T-helper 2 cell treated with Interferon-gamma antibody and Interleukin-4, amounts not matched to agents 100 ng/mL and 5 ng/mL, for 36 hours (primary cell): ENCODE data around the gene RNMT. TPM values are rescaled to one million over a fixed set of nuclear protein-coding genes. Genes with fewer than 3 reads are reported as not detected.
"Not testable (repeated sequence)": the region's sequence is repeated elsewhere in the genome, so short reads cannot be mapped to it uniquely, and the experiment has no call there.

Source experiments
- intact Hi-C: fragments of 100-400 bp; cut with micrococcal nuclease; formaldehyde crosslinking; loops from one replicate; pipeline ENCODE4 v1.15.1; 2023
- total RNA-seq: library from RNA; stranded (reverse); gene quantifications from 2 replicates; pipeline ENCODE4 v1.2.3, GENCODE V29; 2022

The RNMT gene
- total RNA-seq, result 30.9 and 33.1 TPM in 2 replicates

GRCh38 chr18:13726232-13726971 lies at the start of gene RNMT, which contains the start of gene FAM210A:
Gene RNMT (plus strand): TSS chr18:13726673. CDS start chr18:13731518, 4,845 bp downstream.
Gene FAM210A (minus strand): TSS chr18:13726558. CDS start chr18:13682077, 44,481 bp downstream.
- intact Hi-C loops, result loop anchor here (1.0 to 5.0 kb wide), 11 partner anchors 112 to 1349 kb away; partner anchors contain the start of genes AFG3L2, CEP192 and SEH1L

GRCh38 chr18:13677350-13677749 lies 49.1 kb upstream of the RNMT start:
- intact Hi-C loops, result not testable (repeated sequence)

GRCh38 chr18:13680612-13681011 lies 45.9 kb upstream of the RNMT start:
- intact Hi-C loops, result no loop called here

DNA sequence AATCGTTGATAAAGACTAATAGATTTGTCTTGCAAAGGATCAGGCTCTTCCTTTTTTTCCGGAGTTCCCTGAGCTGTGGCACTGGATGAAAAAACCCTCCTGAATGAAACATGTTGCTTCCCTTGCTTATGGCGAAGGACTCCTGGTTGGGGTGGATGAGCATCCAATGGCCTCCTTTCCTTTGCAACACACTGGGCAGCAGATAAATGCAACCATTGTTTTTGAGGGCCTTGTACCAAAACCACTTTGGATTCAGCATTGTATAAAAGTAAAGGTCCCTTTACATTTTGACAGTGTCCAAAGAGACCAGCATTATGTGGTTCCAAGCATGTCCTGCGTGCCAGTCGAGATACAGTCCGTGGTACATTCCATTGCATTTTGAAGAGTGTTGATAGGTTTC lies 44.8 kb upstream of the RNMT start:
- intact Hi-C loops, result no loop called here

DNA sequence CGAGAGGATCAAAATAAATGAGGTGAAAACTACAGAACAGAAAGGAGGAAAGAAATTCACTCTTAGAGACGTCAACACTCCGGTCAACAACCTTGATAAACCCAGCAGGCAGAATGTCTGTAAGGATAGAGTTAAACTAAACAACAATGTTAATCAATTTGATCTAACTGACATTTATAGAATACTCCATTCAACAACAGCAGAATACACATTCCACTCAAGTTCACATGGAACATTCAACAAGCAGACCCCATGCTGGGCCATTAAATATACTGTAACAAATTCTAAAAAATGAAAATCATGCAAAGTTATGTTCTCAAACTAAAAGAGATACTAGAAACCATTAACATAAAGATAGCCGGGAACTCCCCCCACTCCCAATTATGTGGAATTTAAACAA lies 41.9 kb upstream of the RNMT start:
- intact Hi-C loops, result no loop called here

DNA sequence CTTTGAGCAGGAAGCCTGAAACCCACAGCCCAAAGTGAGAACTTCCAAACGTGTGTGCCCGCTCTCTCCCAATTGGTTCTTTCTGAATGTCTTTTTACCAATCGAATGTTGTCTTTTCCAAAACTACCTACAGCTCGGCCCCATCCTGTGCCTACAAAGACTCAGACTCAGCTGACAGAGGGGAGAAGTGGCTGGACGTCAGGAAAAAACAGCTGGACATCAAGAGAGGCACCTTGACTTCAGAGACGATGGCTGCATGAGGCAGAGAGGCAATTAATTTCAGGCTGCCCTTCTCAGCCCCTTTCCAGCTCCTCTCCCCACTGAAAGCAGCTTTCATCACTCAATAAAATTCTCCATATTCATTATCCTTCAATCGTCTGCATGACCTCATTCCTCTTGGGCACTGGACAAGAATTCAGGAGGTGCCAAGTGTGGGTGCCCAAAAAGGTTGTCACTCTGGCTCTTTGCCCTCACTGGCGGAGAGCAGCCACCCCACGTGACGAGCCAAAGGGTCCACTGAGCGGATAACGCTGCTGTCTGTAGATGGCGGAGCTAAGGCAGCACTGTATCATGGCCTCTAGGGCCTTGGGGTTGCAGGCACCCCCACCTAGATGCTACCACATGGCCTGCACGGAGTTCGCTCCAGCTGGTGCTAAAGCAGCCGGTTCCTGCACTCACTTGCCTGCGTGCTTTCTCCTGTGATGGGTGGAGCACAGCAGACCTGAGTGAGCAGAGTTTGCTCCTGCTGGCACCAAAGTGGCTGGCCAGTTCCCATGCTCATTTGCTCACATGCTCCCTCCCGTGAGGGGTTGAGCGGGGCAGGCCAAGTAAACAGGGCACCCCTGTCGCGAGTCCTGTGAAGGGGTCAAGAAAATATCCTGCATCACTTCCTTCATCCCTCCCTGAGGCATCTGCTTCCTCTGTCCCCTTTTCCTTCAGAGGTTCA lies 38.0 kb upstream of the RNMT start:
- intact Hi-C loops, result no loop called here

DNA sequence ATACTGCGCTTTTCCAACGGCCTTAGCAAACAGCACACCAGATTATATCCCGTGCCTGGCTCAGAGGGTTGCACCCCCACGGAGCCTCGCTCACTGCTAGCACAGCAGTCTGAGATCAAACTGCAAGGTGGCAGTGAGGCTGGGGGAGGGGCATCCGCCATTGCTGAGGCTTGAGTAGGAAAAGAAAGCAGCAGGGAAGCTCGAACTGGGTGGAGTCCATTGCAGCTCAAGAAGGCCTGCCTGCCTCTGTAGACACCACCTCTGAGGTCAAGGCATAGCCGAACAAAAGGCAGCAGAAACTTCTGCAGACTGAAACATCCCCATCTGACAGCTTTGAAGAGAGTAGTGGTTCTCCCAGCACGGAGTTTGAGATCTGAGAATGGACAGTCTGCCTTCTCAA lies 36.4 kb upstream of the RNMT start:
- intact Hi-C loops, result not testable (repeated sequence)

DNA sequence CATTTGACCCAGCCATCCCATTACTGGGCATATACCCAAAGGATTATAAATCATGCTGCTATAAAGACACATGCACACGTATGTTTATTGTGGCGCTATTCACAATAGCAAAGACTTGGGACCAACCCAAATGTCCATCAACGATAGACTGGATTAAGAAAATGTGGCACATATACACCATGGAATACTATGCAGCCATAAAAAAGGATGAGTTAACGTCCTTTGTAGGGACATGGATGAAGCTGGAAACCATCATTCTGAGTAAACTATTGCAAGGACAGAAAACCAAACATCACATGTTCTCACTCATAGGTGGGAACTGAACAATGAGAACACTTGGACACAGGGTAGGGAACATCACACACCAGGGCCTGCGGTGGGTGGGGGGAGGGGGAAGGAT lies 31.1 kb upstream of the RNMT start:
- intact Hi-C loops, result not testable (repeated sequence)

- intact Hi-C loops, result no loop called here
These were observed 29.5 kb upstream of the RNMT start for GRCh38 chr18:13696961-13697360.

- intact Hi-C loops, result no loop called here
These were observed 26.3 kb upstream of the RNMT start for GRCh38 chr18:13700153-13700552.

GRCh38 chr18:13703899-13704298 lies 22.6 kb upstream of the RNMT start:
- intact Hi-C loops, result no loop called here

DNA sequence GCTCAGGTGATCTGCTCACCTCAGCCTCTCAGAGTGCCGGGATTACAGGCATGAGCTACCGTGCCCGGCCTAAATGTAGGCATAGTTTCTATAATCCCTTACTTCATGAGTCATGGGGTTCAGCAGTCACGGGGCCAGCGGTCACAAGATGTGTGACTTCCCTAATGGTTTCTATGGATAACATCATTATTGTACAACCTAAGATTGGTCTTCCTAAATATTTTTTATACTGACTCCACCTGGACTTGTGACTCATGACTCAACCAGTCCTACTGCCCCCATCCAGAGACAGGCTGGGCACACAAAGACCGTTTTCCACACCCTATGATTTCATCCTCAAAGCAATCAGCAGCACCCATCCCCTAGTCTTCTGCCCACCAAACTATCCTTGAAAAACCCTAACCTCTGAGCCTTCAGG lies 16.1 kb upstream of the RNMT start:
- intact Hi-C loops, result no loop called here

DNA sequence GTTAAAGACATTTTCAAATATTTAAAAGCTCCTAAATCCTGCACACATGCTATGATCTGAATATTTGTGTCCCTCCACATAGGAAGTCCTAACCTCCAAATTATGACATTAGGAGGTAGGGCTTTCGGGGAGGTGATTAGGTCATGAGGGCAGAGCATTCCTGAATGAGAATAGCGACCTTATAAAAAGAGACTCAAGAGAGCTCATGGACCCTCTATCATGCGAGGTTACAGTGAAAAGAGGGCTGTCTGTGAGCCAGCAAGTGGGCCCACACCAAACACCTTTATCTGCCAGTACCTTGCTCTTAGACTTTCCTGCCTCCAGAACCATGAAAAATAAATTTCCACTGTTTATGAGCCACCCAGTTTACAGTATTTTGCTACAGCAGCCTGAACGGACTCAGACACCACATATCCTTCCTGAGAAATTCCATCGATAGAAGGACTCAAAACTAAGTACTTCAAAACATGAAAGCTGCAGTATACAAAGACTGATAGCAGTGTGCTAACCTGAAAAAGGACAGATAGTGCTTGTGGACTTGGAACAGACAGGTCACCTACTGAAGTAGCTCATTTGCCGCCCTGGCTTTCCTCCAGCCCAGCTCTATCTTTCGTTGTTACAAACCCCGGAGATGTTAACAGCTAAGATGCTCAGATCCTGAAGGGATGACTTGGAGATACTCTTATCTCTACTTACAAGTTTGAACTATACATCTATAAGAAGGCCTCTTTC lies 13.9 kb upstream of the RNMT start:
- intact Hi-C loops, result no loop called here

GRCh38 chr18:13713455-13714055 lies 12.9 kb upstream of the RNMT start:
- intact Hi-C loops, result no loop called here

DNA sequence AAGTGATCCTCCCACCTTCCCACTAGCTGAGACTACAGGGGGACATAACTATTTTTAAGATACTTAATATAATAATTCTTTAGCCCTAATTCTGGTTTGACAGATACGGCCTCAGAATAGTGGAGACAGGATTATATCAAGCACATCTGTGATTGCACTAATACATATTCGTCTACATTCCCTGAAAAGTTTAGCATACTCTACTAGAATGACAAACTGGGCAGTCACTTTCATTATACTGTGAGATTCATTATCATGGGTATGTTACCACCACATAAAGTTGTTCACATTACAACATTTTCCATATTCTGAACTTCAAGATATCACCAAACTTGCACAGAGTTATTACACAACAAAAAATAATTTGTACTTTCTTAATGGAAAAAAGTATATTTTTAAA lies 11.1 kb upstream of the RNMT start:
- intact Hi-C loops, result no loop called here

DNA sequence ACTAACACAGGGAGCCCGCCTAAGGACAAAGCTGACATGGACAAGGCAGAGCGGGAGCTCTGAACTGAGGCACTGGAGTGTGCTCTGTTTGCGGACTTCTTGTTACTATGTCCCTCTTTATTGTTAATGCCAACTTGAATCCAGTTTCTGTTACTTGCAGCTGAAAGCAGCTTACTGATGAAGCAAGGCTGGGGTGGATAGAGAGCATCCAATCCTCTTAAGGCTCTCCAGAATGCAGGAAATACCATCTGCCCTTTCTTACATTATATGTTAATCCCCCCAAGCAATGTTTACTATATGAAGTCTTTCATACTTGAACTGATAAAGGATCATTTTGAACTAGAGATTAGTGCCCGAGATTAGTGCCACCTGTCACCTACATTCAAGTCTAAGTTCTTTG lies 9.6 kb upstream of the RNMT start:
- intact Hi-C loops, result no loop called here

GRCh38 chr18:13720123-13720522 lies 6.3 kb upstream of the RNMT start:
- intact Hi-C loops, result no loop called here

- intact Hi-C loops, result no loop called here
These were observed 5.6 kb upstream of the RNMT start for GRCh38 chr18:13720847-13721246.

- intact Hi-C loops, result loop anchor here (1.0 to 5.0 kb wide), 11 partner anchors 111 to 1348 kb away; partner anchors contain the start of genes AFG3L2, CEP192 and SEH1L
These were observed 774 bp upstream of the RNMT start for GRCh38 chr18:13725566-13726231.

DNA sequence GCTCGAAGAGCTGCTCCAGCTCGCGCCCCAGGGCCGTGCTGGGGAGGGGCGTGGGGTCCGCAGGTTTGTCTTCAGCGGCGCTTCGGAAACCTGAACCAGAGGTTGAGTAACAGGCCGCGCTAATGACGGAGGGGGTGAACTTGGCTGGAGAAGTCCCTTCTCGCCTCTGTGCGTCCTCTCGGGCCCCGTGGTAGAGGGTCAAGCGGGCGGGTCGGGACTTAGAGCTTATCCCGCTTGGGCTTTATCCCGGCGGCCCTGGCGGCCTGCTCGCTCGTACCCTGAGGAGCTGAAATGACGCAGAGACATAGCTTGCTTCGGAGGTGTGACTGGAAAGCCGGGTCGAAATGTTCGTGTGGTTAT lies 479 bp downstream of the RNMT start:
- intact Hi-C loops, result loop anchor here (1.0 to 5.0 kb wide), 11 partner anchors 112 to 1350 kb away; partner anchors contain the start of genes AFG3L2, CEP192 and SEH1L
